GM12878 (cell line): ENCODE data around the gene ELMOD3. TPM values are rescaled to one million over a fixed set of nuclear protein-coding genes. Genes with fewer than 3 reads are reported as not detected.

Experiments used
- ATAC-seq: fragments of 200-7000 bp; cut with Tn5 transposase; 3 replicates; pipeline ENCODE4 v1.9.1; 2020; ENCODE audit warnings: mild to moderate bottlenecking, moderate library complexity
- BruUV-seq: library from RNA; stranded (reverse); fragments of 400-500 nt; replicated peaks from 2 replicates; lab custom pipeline; 2021; lab: Mats Ljungman, UMichigan
- CTCF ChIA-PET: fragments of 300-600 bp; sonication (Branson Sonifier 250); formaldehyde crosslinking; extraction: SDS; loops from one replicate; lab custom pipeline; 2021; ENCODE audit warnings: inconsistent platforms; lab: Yijun Ruan, JAX
- POLR2A ChIA-PET: fragments of 350-600 bp; formaldehyde crosslinking; extraction: SDS; loops from one replicate; lab custom pipeline; 2021; ENCODE audit warnings: inconsistent platforms; lab: Charles Lee
- RAD21 ChIA-PET: fragments of 300-600 bp; sonication (Branson Sonifier 250); formaldehyde crosslinking; loops from one replicate; lab custom pipeline; 2023; ENCODE audit warnings: antibody characterized with exemption; ENCODE audit not compliant: unreplicated experiment; lab: Charles Lee
- SMC1A ChIA-PET: fragments of 300-600 bp; sonication (Branson Sonifier 250); formaldehyde crosslinking; loops from one replicate; lab custom pipeline; 2023; ENCODE audit not compliant: unreplicated experiment, uncharacterized antibody; lab: Charles Lee
- DNase-seq: peaks from one replicate; pipeline ENCODE4 v3.0.0-alpha.2; 2011; ENCODE audit warnings: low read depth, low spot score
- FAIRE-seq: peaks from 3 replicates; lab custom pipeline; 2011; peaks lifted over from hg19 to GRCh38; lab: Jason Lieb, UNC
- H2AFZ ChIP-seq: 2 replicates; pipeline ENCODE4 v1.6.0; 2011; ENCODE audit warnings: low read depth, low read length, control low read depth; ENCODE audit not compliant: control insufficient read depth
- H3K27ac ChIP-seq: 2 replicates; pipeline ENCODE4 v1.5.1; 2011; ENCODE audit warnings: control low read depth; ENCODE audit not compliant: control insufficient read depth, insufficient read depth
- H3K27me3 ChIP-seq, 2 experiments: replicated peaks in 1 of 2; 2 replicates each; pipeline versions ENCODE4 v1.6.0 to v1.6.1; 2011; ENCODE audit warnings: low read length in 1 of 2; ENCODE audit not compliant: control insufficient read depth in 2 of 2, insufficient read depth in 2 of 2
- H3K36me3 ChIP-seq, 2 experiments: 2 replicates each; pipeline ENCODE4 v1.5.1; 2011; ENCODE audit warnings: low read length in 1 of 2; ENCODE audit not compliant: control insufficient read depth in 2 of 2, insufficient read depth in 2 of 2
- H3K4me1 ChIP-seq: 2 replicates; pipeline ENCODE4 v1.6.1; 2011; ENCODE audit warnings: mild to moderate bottlenecking, low read length, moderate library complexity, mixed read lengths; ENCODE audit not compliant: control insufficient read depth, insufficient read depth
- H3K4me2 ChIP-seq: 2 replicates; pipeline ENCODE4 v1.6.0; 2011; ENCODE audit warnings: control low read depth; ENCODE audit not compliant: control insufficient read depth, insufficient read depth
- H3K4me3 ChIP-seq: fragments of 200-600 bp; sonication (generic); 2 replicates; pipeline ENCODE4 v1.5.1; 2016
- H3K79me2 ChIP-seq: 2 replicates; pipeline ENCODE4 v1.6.0; 2011; ENCODE audit warnings: low read length; ENCODE audit not compliant: control insufficient read depth, insufficient read depth
- H3K9ac ChIP-seq: 2 replicates; pipeline ENCODE4 v1.8.0; 2011; ENCODE audit warnings: low read length, control low read depth, mixed read lengths; ENCODE audit not compliant: control insufficient read depth, insufficient read depth
- H3K9me3 ChIP-seq: replicated peaks from 3 replicates; pipeline ENCODE4 v1.5.1; 2011; ENCODE audit warnings: mild to moderate bottlenecking, low read length; ENCODE audit not compliant: control insufficient read depth, insufficient read depth
- H4K20me1 ChIP-seq: 2 replicates; pipeline ENCODE4 v1.6.0; 2011; ENCODE audit not compliant: control insufficient read depth, insufficient read depth
- BACH1 ChIP-seq: fragments of 450-650 bp; IDR thresholded peaks from 2 replicates; pipeline ENCODE4 v1.6.1; 2017; ENCODE audit warnings: mild to moderate bottlenecking, borderline replicate concordance
- BCL11A ChIP-seq: IDR thresholded peaks from 2 replicates; pipeline ENCODE4 v1.6.1; 2011; ENCODE audit warnings: low read depth, low read length
- CREM ChIP-seq: IDR thresholded peaks from 2 replicates; pipeline ENCODE4 v1.6.1; 2014; ENCODE audit warnings: antibody characterized with exemption, low read depth
- EZH2 ChIP-seq: IDR thresholded peaks from 2 replicates; pipeline ENCODE4 v1.6.1; 2012; ENCODE audit warnings: low read depth, mild to moderate bottlenecking, control low read depth, inconsistent platforms, low read length, borderline replicate concordance; ENCODE audit not compliant: control insufficient read depth
- GATAD2B ChIP-seq: fragments of 450-650 bp; conservative IDR thresholded peaks from 2 replicates; pipeline ENCODE4 v1.6.1; 2017; ENCODE audit warnings: low read depth, mild to moderate bottlenecking, moderate library complexity
- HCFC1 ChIP-seq: fragments of 150-350 bp; IDR thresholded peaks from 2 replicates; pipeline ENCODE4 v1.6.1; 2014; ENCODE audit warnings: low read length
- HDAC6 ChIP-seq: fragments of 200-600 bp; sonication (generic); IDR thresholded peaks from one replicate; pipeline ENCODE4 v1.8.0; 2017; ENCODE audit warnings: antibody characterized with exemption; ENCODE audit not compliant: unreplicated experiment
- IRF4 ChIP-seq: IDR thresholded peaks from 2 replicates; pipeline ENCODE4 v1.6.1; 2011; ENCODE audit warnings: low read depth, low read length
- KLF5 ChIP-seq: fragments of 450-650 bp; IDR thresholded peaks from 2 replicates; pipeline ENCODE4 v1.6.1; 2014; ENCODE audit warnings: mild to moderate bottlenecking; ENCODE audit not compliant: partially characterized antibody
- MTA3 ChIP-seq: IDR thresholded peaks from 2 replicates; pipeline ENCODE4 v1.6.1; 2012; ENCODE audit warnings: low read length, inconsistent platforms, borderline replicate concordance
- MYC ChIP-seq: IDR thresholded peaks from 2 replicates; pipeline ENCODE4 v1.6.1; 2011; ENCODE audit warnings: mild to moderate bottlenecking, low read length, moderate library complexity, inconsistent platforms; ENCODE audit not compliant: insufficient read depth, insufficient replicate concordance, insufficient read length, severe bottlenecking
- RELA ChIP-seq: fragments of 450-650 bp; IDR thresholded peaks from 2 replicates; pipeline ENCODE4 v1.8.0; 2014; ENCODE audit warnings: borderline replicate concordance; ENCODE audit not compliant: partially characterized antibody
- SREBF2 ChIP-seq: IDR thresholded peaks from 2 replicates; pipeline ENCODE4 v1.6.1; 2012; ENCODE audit warnings: mild to moderate bottlenecking, low read length
- TARDBP ChIP-seq: IDR thresholded peaks from 2 replicates; pipeline ENCODE4 v1.6.1; 2016; ENCODE audit warnings: borderline replicate concordance
- YBX1 ChIP-seq: fragments of 450-650 bp; IDR thresholded peaks from 2 replicates; pipeline ENCODE4 v1.6.1; 2016; ENCODE audit warnings: antibody characterized with exemption
- YY1 ChIP-seq: IDR thresholded peaks from 2 replicates; pipeline ENCODE4 v1.6.1; 2011; ENCODE audit warnings: low read depth, mild to moderate bottlenecking, low read length
- ZNF24 ChIP-seq: fragments of 450-650 bp; IDR thresholded peaks from 2 replicates; pipeline ENCODE4 v1.6.1; 2017; ENCODE audit warnings: antibody characterized with exemption, mild to moderate bottlenecking
- ZNF274 ChIP-seq: IDR thresholded peaks from one replicate; pipeline ENCODE4 v1.8.0; 2011; ENCODE audit not compliant: insufficient read length, insufficient read depth
- in situ Hi-C: fragments of 300-500 bp; cut with MboI; formaldehyde crosslinking; loops from 9 replicates; pipeline ENCODE4 v1.14.3; 2018; ENCODE audit warnings: mixed read lengths
- intact Hi-C: fragments of 100-400 bp; cut with micrococcal nuclease; formaldehyde crosslinking; loops from one replicate; pipeline ENCODE4 v1.14.2; 2022; ENCODE audit not compliant: unreplicated experiment
- polyA plus RNA-seq, 11 experiments: library from polyadenylated mRNA; depleted of rRNA in 4 of 11; unstranded in 6 of 11; stranded (reverse) in 5 of 11; fragments of >200 nt; fragmentation: Nextera tagmentation in 4 of 11; fragmentation: Illumina TruSeq in 1 of 11; extraction: Ambion mirVana in 4 of 11; extraction: Trizol in 1 of 11; gene quantifications; 1 replicate in 1 of 11; 2 replicates in 10 of 11; pipeline versions ENCODE4 v1.2.1 to v1.2.3, GENCODE V29; 2011 to 2016; ENCODE audit warnings: inconsistent platforms in 2 of 11, missing spikeins in 2 of 11, low read depth in 1 of 11
- total RNA-seq, 4 experiments: library from RNA; depleted of rRNA in 3 of 4; stranded (reverse); fragments of >200 nt in 3 of 4; fragmentation: Illumina TruSeq in 1 of 4; extraction: Trizol in 1 of 4; gene quantifications; 2 replicates each; pipeline versions ENCODE4 v1.2.1 to v1.2.3, GENCODE V29; 2013 to 2021
- TF ChIP-seq, protein P1 (sequence below): fragments of 450-650 bp; IDR thresholded peaks from 2 replicates; pipeline ENCODE4 v1.6.1; 2016; ENCODE audit warnings: mild to moderate bottlenecking
- TF ChIP-seq, protein P2 (sequence below): fragments of 450-650 bp; IDR thresholded peaks from 2 replicates; pipeline ENCODE4 v1.6.1; 2017; ENCODE audit warnings: mild to moderate bottlenecking, moderate library complexity
- TF ChIP-seq, protein P3 (sequence below), 3 experiments: IDR thresholded peaks in 2 of 3; conservative IDR thresholded peaks in 1 of 3; 2 replicates each; pipeline ENCODE4 v1.5.1; 2011; ENCODE audit warnings: low read depth in 3 of 3, low read length in 3 of 3, mild to moderate bottlenecking in 3 of 3, control low read depth in 2 of 3, moderate library complexity in 2 of 3, inconsistent platforms in 1 of 3, mixed read lengths in 1 of 3; ENCODE audit not compliant: control insufficient read depth in 2 of 3, insufficient read depth in 1 of 3; ENCODE audit errors: extremely low read depth in 1 of 3

Gene ELMOD3
- total and polyA plus RNA-seq, 10 of the 15 experiments (the other 5 are each of a cell fraction or from before 2014, with no cell fraction given), result 1.2 to 19.1 (median 12.5) TPM

DNA sequence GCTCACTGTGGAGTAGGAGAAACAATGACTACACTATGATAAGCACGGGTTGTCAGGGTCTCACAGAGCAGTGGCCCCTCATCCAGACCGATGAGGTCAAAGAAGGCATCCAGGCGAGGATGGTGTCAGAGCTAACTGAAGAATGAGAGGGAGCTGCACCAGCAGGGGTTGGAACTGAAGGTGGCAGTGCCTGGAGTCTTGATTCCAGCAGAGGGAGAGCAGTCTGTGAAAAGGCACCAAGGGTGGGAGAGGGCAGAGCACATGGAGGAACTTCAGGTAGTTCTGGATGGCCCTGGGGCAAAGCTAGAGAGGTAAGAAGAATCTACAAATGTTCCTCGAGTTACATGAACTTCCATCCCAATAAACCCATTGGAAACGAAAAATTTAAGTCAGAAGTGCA is 12.6 kb downstream of the ELMOD3 start (continued):
- TF ChIP-seq MTA3 (no peak), TARDBP (no peak), YBX1 (no peak), BACH1 (no peak), ZNF274 (no peak), IRF4 (no peak), CREM (no peak), MYC (no peak)
- TF ChIP-seq, protein P1, sequence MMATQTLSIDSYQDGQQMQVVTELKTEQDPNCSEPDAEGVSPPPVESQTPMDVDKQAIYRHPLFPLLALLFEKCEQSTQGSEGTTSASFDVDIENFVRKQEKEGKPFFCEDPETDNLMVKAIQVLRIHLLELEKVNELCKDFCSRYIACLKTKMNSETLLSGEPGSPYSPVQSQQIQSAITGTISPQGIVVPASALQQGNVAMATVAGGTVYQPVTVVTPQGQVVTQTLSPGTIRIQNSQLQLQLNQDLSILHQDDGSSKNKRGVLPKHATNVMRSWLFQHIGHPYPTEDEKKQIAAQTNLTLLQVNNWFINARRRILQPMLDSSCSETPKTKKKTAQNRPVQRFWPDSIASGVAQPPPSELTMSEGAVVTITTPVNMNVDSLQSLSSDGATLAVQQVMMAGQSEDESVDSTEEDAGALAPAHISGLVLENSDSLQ, result no peak

DNA sequence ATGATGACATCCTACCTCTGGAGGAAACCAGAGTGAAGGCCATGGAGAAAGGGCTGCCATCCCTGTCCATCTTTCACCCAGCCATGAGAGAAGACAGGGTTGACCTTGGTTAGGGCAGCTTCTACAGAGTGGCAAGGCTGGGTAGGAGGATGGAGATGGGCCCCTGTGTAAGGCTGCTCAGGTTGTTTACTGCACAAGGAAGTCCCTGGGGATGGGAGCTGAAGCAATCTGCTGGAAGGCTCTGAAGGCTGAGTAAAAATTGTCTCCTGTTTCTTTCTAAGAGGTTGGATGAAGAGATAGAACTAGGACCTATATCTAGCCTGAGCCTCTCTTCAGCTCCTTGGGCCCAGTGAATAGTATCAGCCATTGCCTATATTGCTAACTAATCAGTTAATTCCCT is 14.4 kb downstream of the ELMOD3 start:
- ChIA-PET CTCF (no interaction called here), POLR2A (no interaction called here)
- FAIRE-seq, result no peak

More for the DNA sequence above, 14.4 kb downstream of the ELMOD3 start:
- ChIA-PET RAD21 (no interaction called here), SMC1A (no interaction called here)
- Histone ChIP-seq H2AFZ (no peak overlapping the region), H3K27ac (no peak overlapping the region), H3K4me1 (no peaks in the 10 kb centered on the region), H3K9me3 (no peaks in the 10 kb centered on the region), H3K4me2 (no peak overlapping the region), H3K4me3 (no peak overlapping the region), H3K9ac (no peak overlapping the region), H4K20me1 (no peaks in the 10 kb centered on the region), H3K36me3 (no peaks in the 10 kb centered on the region), H3K27me3 (no peaks in the 10 kb centered on the region), H3K79me2 (no peaks in the 10 kb centered on the region)
- in situ Hi-C loops, result no loop called here
- BruUV-seq, result no TSS peak
- intact Hi-C loops, result no loop called here
- ATAC-seq (no peak), DNase-seq (no peak)
- TF ChIP-seq HCFC1, result no peak
- no peak for TF ChIP-seq HDAC6
- TF ChIP-seq, protein P2, sequence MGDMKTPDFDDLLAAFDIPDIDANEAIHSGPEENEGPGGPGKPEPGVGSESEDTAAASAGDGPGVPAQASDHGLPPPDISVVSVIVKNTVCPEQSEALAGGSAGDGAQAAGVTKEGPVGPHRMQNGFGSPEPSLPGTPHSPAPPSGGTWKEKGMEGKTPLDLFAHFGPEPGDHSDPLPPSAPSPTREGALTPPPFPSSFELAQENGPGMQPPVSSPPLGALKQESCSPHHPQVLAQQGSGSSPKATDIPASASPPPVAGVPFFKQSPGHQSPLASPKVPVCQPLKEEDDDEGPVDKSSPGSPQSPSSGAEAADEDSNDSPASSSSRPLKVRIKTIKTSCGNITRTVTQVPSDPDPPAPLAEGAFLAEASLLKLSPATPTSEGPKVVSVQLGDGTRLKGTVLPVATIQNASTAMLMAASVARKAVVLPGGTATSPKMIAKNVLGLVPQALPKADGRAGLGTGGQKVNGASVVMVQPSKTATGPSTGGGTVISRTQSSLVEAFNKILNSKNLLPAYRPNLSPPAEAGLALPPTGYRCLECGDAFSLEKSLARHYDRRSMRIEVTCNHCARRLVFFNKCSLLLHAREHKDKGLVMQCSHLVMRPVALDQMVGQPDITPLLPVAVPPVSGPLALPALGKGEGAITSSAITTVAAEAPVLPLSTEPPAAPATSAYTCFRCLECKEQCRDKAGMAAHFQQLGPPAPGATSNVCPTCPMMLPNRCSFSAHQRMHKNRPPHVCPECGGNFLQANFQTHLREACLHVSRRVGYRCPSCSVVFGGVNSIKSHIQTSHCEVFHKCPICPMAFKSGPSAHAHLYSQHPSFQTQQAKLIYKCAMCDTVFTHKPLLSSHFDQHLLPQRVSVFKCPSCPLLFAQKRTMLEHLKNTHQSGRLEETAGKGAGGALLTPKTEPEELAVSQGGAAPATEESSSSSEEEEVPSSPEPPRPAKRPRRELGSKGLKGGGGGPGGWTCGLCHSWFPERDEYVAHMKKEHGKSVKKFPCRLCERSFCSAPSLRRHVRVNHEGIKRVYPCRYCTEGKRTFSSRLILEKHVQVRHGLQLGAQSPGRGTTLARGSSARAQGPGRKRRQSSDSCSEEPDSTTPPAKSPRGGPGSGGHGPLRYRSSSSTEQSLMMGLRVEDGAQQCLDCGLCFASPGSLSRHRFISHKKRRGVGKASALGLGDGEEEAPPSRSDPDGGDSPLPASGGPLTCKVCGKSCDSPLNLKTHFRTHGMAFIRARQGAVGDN, result no peak
- TF ChIP-seq GATAD2B, result no peak
- TF ChIP-seq KLF5, result no peak
- no peak for TF ChIP-seq EZH2
- TF ChIP-seq YY1, result no peak
- no peak for TF ChIP-seq RELA
- TF ChIP-seq, protein P3, sequence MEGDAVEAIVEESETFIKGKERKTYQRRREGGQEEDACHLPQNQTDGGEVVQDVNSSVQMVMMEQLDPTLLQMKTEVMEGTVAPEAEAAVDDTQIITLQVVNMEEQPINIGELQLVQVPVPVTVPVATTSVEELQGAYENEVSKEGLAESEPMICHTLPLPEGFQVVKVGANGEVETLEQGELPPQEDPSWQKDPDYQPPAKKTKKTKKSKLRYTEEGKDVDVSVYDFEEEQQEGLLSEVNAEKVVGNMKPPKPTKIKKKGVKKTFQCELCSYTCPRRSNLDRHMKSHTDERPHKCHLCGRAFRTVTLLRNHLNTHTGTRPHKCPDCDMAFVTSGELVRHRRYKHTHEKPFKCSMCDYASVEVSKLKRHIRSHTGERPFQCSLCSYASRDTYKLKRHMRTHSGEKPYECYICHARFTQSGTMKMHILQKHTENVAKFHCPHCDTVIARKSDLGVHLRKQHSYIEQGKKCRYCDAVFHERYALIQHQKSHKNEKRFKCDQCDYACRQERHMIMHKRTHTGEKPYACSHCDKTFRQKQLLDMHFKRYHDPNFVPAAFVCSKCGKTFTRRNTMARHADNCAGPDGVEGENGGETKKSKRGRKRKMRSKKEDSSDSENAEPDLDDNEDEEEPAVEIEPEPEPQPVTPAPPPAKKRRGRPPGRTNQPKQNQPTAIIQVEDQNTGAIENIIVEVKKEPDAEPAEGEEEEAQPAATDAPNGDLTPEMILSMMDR (IDR thresholded peaks at IDR 0.05 in 2 of 3, conservative IDR thresholded peaks at IDR 0.05 in 1 of 3; ENCODE audit: control insufficient read depth in 2 of 3, extremely low read depth in 1 of 3, insufficient read depth in 1 of 3, low read depth in 3 of 3, low read length in 3 of 3), result no peak
- no peak for TF ChIP-seq SREBF2
- TF ChIP-seq BCL11A, result no peak
- no peak for TF ChIP-seq ZNF24
